ENCODE results near the gene FDX1. TPM values are rescaled to one million over a fixed set of nuclear protein-coding genes. Genes with fewer than 3 reads are reported as not detected.

Gene FDX1
- total RNA-seq, 2 experiments from 2014 or later, result 13.3 to 15.9 TPM

- Histone ChIP-seq H3K9me3 (ENCODE audit: low read length) (peaks cover 2% of the 10 kb centered on the region; the same call in 1 of the 2 replicates), H3K36me3 (ENCODE audit: insufficient read depth, low read length) (peaks cover 47% of the 10 kb centered on the region), H3K9me2 (ENCODE audit: insufficient read depth, low read length) (no peaks in the 10 kb centered on the region), H3K4me1 (ENCODE audit: insufficient read depth, low read length, poor library complexity, severe bottlenecking) (no peaks in the 10 kb centered on the region), H4K20me1 (ENCODE audit: insufficient read depth, low read length) (no peaks in the 10 kb centered on the region; the same call in 1 of the 2 replicates), H3K4me3 (ENCODE audit: low read depth, low read length, poor library complexity, severe bottlenecking) (no peak overlapping the region), H2AFZ (ENCODE audit: low read length) (no peak overlapping the region), H3K79me2 (ENCODE audit: insufficient read depth, low read depth, low read length) (peaks cover 26% of the 10 kb centered on the region; the same call in 1 of the 2 replicates), H3K4me2 (ENCODE audit: low read length) (no peak overlapping the region), H3K27ac (ENCODE audit: low read depth, low read length, poor library complexity, severe bottlenecking) (no peak overlapping the region)
- DNase-seq (ENCODE audit: low spot score), result no peak
- TF ChIP-seq CTCF (conservative IDR thresholded peaks at IDR 0.05; ENCODE audit: low read length) (no peak), EZH2phosphoT487 (IDR thresholded peaks at IDR 0.05; ENCODE audit: borderline replicate concordance, low read depth, low read length) (no peak)
- intact Hi-C loops (cut with micrococcal nuclease; ENCODE audit: unreplicated experiment), result no loop called here
- ChIA-PET CTCF (ENCODE audit: unreplicated experiment) (no interaction called here), POLR2A (interaction anchor here (0.5 to 2.2 kb wide), 5 partner anchors 10 to 750 kb away, joined by 3 to 8 read pairs (median 3); no protein-coding TSS in a partner anchor)
- no TSS peak for BruUV-seq (replicated peaks)
Measured at GRCh38 chr11:110445437-110445836, 15.7 kb downstream of the FDX1 start.

GRCh38 chr11:110446061-110446460 is 16.3 kb downstream of the FDX1 start:
- H3K4me2 ChIP-seq (ENCODE audit: low read length), result no peak overlapping the region
- BruUV-seq (replicated peaks), result no TSS peak
- H3K9me2 ChIP-seq (ENCODE audit: insufficient read depth, low read length), result no peaks in the 10 kb centered on the region
- H3K36me3 ChIP-seq (ENCODE audit: insufficient read depth, low read length), result peaks cover 46% of the 10 kb centered on the region
- no peak for TF ChIP-seq CTCF (conservative IDR thresholded peaks at IDR 0.05; ENCODE audit: low read length)
- no peak for TF ChIP-seq EZH2phosphoT487 (IDR thresholded peaks at IDR 0.05; ENCODE audit: borderline replicate concordance, low read depth, low read length)
- intact Hi-C loops (cut with micrococcal nuclease; ENCODE audit: unreplicated experiment), result no loop called here
- H4K20me1 ChIP-seq (ENCODE audit: insufficient read depth, low read length), result no peaks in the 10 kb centered on the region; the same call in 1 of the 2 replicates
- no peaks in the 10 kb centered on the region for H3K9me3 ChIP-seq (ENCODE audit: low read length)
- H3K4me3 ChIP-seq (ENCODE audit: low read depth, low read length, poor library complexity, severe bottlenecking), result no peak overlapping the region
- ChIA-PET POLR2A (interaction anchor here (0.5 to 2.0 kb wide), 4 partner anchors 10 to 751 kb away, joined by 3 to 8 read pairs (median 3); no protein-coding TSS in a partner anchor), CTCF (ENCODE audit: unreplicated experiment) (no interaction called here)
- H3K4me1 ChIP-seq (ENCODE audit: insufficient read depth, low read length, poor library complexity, severe bottlenecking), result no peaks in the 10 kb centered on the region
- no peak overlapping the region for H2AFZ ChIP-seq (ENCODE audit: low read length)
- no peak overlapping the region for H3K27ac ChIP-seq (ENCODE audit: low read depth, low read length, poor library complexity, severe bottlenecking)
- peaks cover 23% of the 10 kb centered on the region; the same call in 1 of the 2 replicates for H3K79me2 ChIP-seq (ENCODE audit: insufficient read depth, low read depth, low read length)
- DNase-seq (ENCODE audit: low spot score), result no peak

DNA sequence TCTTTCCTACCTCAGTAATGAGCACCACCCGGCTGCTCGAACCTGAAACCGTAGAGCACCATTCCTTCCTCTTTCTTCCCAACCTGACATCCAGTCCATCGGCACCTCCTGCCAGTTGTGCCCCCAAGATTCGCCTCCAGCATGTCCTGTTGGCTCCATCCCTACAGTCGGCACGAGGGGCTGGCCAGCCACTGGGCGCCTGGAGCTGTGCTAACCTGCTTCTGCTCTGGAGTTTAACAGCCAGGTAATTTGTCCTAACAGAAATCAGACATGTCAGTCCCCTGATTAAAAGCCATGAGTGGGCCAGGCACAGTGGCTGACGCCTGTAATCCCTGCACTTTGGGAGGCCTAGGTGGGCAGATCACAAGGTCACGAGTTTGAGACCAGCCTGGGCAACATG is 16.8 kb downstream of the FDX1 start:
- DNase-seq (ENCODE audit: low spot score), result no peak
- intact Hi-C loops (cut with micrococcal nuclease; ENCODE audit: unreplicated experiment), result no loop called here
- Histone ChIP-seq H3K79me2 (ENCODE audit: insufficient read depth, low read depth, low read length) (peaks cover 23% of the 10 kb centered on the region; the same call in 1 of the 2 replicates), H3K4me3 (ENCODE audit: low read depth, low read length, poor library complexity, severe bottlenecking) (no peak overlapping the region), H3K9me3 (ENCODE audit: low read length) (no peaks in the 10 kb centered on the region), H3K4me2 (ENCODE audit: low read length) (no peak overlapping the region), H4K20me1 (ENCODE audit: insufficient read depth, low read length) (no peaks in the 10 kb centered on the region; the same call in 1 of the 2 replicates), H3K4me1 (ENCODE audit: insufficient read depth, low read length, poor library complexity, severe bottlenecking) (no peaks in the 10 kb centered on the region), H3K27ac (ENCODE audit: low read depth, low read length, poor library complexity, severe bottlenecking) (no peak overlapping the region), H3K36me3 (ENCODE audit: insufficient read depth, low read length) (peaks cover 44% of the 10 kb centered on the region), H2AFZ (ENCODE audit: low read length) (no peak overlapping the region), H3K9me2 (ENCODE audit: insufficient read depth, low read length) (no peaks in the 10 kb centered on the region)
- POLR2A ChIA-PET, result interaction anchor here (2.0 kb wide), 1 partner anchor 11 kb away, joined by 8 read pairs; no protein-coding TSS in a partner anchor
- TF ChIP-seq EZH2phosphoT487 (IDR thresholded peaks at IDR 0.05; ENCODE audit: borderline replicate concordance, low read depth, low read length) (no peak), CTCF (conservative IDR thresholded peaks at IDR 0.05; ENCODE audit: low read length) (no peak)
- no TSS peak for BruUV-seq (replicated peaks)
- CTCF ChIA-PET (ENCODE audit: unreplicated experiment), result no interaction called here

Data from OCI-LY7 (cell line).